CD4-positive, alpha-beta T cell treated with Interleukin-17A for 4 hours (primary cell): ENCODE results near the gene PURA.

Experiments used
- DNase-seq: peaks from one replicate; pipeline ENCODE4 v3.0.0-alpha.2; 2020; ENCODE audit warnings: mixed read lengths

Gene PURA

GRCh38 chr5:140162781-140163180, 48.9 kb downstream of the PURA start:
- DNase-seq = no peak

- DNase-seq = no peak
Measured at GRCh38 chr5:140165101-140165922, 51.4 kb downstream of the PURA start.

- no peak for DNase-seq
Measured at GRCh38 chr5:140165923-140166270, 52.0 kb downstream of the PURA start.

GRCh38 chr5:140166911-140167310, 53.0 kb downstream of the PURA start:
- no peak for DNase-seq

GRCh38 chr5:140168371-140168770, 54.5 kb downstream of the PURA start:
- no peak for DNase-seq

DNA sequence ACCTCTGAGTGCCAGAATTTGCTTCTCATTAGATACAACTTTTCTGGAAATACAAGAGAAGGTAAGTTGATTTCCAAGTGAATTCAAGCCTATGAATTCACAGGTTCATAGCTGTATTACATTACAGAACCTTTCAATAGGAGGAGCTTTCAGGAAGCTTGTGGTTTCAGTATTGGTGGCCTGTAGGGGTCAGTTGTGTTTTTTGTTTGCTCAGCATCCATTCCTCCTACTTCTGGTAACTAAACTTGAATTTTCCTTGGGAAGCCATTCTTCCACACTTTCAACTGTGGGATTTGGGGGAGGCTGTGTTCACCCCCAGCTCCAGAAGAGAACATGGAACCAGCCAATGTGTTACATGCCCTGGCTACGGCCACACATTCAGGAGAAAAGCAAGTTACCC, 55.5 kb downstream of the PURA start:
- DNase-seq = no peak

DNA sequence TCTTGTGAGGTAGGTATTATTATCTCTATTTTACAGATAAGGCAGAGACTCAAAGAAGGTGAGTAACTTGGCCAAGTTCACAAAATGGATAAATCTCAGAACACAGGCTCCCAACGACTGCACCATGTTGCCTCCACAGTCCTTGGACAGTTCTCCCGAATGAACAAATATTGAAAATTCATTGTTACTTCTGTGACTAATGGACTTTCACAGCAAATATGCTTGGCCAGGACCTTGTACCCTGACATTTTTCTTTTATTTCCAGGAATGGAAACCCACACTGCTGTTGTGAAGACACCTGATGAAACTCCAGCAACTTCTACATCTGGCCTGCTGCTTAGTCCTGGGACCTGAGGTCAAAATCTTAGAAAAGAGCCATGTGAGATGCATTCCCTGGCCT, 58.6 kb downstream of the PURA start:
- no peak for DNase-seq

DNA sequence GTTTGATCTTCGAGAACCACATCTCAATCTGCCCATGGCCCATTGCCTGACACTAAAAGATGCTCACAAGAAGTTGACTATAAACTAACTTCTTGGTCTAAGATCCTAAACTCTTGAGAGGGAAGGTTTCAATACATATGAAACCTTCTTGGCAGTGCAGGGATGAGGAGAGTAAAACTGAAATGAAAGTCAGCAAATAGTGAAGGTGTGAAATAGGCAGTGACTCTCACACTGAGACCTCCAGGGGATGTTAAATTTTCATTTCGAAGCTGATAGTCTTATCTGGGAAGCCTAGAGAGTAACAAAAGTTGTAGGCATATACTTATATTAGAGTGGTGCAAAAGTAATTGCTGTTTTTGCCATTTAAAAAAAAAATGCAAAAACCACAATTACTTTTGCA, 60.1 kb downstream of the PURA start:
- DNase-seq = no peak

DNA sequence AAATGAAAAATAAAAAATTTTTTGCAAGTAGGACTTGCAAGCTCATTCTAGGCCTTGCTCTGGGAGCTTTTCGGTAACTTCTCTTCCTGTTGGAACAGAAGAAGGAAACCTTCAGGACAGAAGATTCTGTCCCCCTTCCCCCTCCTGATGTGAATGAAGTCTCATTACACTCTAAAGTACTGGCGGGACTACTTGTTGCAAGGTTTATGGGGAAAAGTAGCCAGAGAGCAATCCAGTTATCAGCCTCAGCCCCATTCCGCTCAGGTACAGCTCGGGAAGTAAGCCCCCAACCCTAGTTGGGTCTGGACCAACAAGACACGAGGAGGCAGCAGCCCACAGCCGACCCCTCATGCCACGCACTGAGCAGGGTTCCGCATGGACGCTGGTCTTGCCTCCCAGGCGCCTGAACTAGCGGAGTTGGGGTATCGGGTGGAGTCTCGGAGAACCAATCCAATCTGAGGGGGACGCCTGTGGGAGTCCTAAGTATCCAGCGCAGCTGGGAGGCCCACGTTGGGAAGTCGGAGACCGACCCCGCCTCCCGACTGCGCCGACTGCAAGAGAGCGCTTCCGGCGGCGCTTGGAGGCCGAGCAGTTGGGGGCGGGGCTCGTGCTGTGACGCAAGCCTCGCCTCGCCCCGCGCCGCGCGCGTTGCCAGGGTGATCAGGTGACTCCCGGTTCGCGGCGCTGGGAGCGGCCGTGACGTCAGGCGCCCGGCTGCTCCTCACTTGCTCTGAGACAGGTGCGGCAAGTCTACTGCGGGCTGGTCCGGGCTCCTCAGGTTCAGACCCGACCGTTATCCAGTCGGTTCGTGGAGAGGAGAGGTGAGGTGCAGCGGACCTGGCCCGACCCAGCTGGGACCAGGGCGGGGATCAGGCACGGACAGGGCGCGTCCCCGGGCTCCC, 60.8 kb downstream of the PURA start, which contains the start of gene CYSTM1:
CYSTM1 (plus strand) TSS at position 724 of the 902 bp plus-strand sequence. CDS start 19,278 bp downstream, outside the sequence.
- peak; percentile 98 for DNase-seq
